Adipocyte (in vitro differentiated cells): Measurements from ENCODE around the gene DENND5A.
"Not testable (repeated sequence)": the region's sequence is repeated elsewhere in the genome, so short reads cannot be mapped to it uniquely, and the experiment has no call there.

ENCODE experiments used
- DNase-seq: peaks from one replicate; pipeline ENCODE4 v3.0.0-alpha.2; 2015; ENCODE audit warnings: low read depth
- H3K27me3 ChIP-seq: replicated peaks from 2 replicates; pipeline ENCODE4 v1.7.0; 2013; ENCODE audit warnings: mild to moderate bottlenecking, low read length, moderate library complexity; ENCODE audit not compliant: control insufficient read depth, insufficient read depth
- H3K36me3 ChIP-seq: 2 replicates; pipeline ENCODE4 v1.7.0; 2013; ENCODE audit warnings: low read length, mild to moderate bottlenecking, moderate library complexity; ENCODE audit not compliant: control insufficient read depth, insufficient read depth, severe bottlenecking
- H3K4me1 ChIP-seq: 2 replicates; pipeline ENCODE4 v1.7.0; 2013; ENCODE audit warnings: mild to moderate bottlenecking, low read length, moderate library complexity; ENCODE audit not compliant: control insufficient read depth, insufficient read depth
- H3K4me3 ChIP-seq: 2 replicates; pipeline ENCODE4 v1.7.0; 2013; ENCODE audit warnings: mild to moderate bottlenecking, low read length, moderate library complexity
- H3K9ac ChIP-seq: 2 replicates; pipeline ENCODE4 v1.7.0; 2013; ENCODE audit warnings: mild to moderate bottlenecking, low read length, moderate library complexity
- H3K9me3 ChIP-seq: 2 replicates; pipeline ENCODE4 v1.7.0; 2013; ENCODE audit warnings: mild to moderate bottlenecking, low read length, moderate library complexity; ENCODE audit not compliant: control insufficient read depth

Gene DENND5A

DNA sequence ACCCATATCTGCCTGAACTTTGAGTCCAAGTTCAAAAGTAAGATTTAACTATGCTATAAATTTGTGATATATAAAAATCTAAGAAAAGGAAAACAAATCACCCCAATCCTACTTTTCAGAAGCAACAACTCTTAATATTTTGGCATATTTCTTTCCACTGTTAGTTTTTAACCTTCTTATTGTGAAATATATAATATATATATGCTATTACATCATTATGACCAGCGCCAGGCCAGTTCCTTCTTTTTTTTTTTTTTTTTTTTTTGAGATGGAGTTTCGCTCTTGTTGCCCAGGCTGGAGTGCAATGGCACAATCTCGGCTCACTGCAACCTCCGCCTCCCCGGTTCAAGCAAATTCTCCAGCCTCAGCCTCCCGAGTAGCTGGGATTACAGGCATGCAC is 103.2 kb downstream of the DENND5A start:
- H3K4me1 ChIP-seq: peaks cover 31% of the 10 kb centered on the region
- H3K4me3 ChIP-seq, DNase-seq, H3K27me3 ChIP-seq, H3K9ac ChIP-seq, H3K9me3 ChIP-seq: not testable (repeated sequence)
- H3K36me3 ChIP-seq: peaks cover 54% of the 10 kb centered on the region

DNA sequence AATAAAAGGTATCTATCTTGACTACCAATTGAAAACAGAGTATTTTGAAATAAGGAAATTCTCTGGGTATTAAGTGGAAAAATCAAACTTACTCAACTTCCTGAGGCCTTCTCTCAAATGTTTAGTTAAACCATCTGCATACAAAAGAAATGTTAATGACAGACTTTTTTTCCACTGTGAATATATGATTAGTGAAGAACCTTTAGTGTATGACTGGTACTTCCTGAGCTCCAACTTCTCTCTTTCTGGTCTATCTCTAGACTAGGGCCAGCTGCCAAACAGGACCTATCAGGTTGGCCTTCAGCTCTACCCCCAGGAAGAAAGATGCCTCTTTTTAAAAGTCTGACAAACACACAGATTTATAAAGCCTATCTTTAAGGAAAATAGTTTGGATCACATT is 105.0 kb downstream of the DENND5A start:
- H3K36me3 ChIP-seq: peaks cover 65% of the 10 kb centered on the region
- peak; percentile 24 for DNase-seq
- H3K27me3 ChIP-seq: no peaks in the 10 kb centered on the region
- no peak overlapping the region for H3K4me3 ChIP-seq
- H3K9ac ChIP-seq: no peak overlapping the region
- H3K9me3 ChIP-seq: no peaks in the 10 kb centered on the region
- H3K4me1 ChIP-seq: peaks cover 31% of the 10 kb centered on the region

DNA sequence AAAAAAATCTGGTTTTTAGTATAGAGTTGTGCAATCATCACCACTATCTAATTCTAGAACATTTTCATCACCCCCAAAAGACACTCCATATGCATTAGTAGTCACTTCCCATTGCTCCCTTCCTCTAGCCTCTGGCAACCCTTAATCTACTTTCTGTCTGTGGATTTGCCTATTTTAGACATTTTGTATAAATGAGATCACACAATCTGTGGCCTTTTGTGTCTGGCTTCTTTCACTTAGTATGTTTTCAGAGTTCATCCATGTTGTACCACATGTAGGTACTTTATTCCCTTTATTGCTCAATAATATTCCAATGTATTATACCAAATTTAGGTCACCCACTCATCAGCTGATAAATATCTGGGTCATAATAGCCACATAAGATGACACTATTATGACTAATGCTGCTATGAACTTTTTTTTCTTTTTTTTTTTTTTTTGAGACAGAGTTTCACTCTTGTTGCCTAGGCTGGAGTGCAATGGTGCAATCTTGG is 106.2 kb downstream of the DENND5A start:
- DNase-seq: peak; percentile 38
- H3K36me3 ChIP-seq: peaks cover 59% of the 10 kb centered on the region
- peaks cover 31% of the 10 kb centered on the region for H3K4me1 ChIP-seq

DNA sequence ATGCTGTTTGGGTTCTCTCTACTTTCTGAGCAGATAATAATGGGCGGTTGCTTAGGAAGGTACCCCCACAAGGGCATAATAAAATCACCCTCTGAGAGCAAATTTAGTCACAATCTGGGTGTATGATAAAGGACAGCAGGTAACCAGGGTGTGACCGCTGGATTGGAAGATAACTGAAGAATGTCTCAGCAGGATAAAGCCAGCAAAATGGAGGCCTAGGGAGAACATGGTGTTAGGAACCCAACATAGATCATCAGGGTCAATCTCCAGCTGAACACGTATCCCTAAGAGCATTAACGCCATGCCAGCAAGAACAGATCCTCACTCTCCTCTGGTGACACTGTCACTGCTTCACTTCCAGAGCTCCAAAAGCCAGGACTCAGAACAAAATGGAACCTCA is 109.2 kb downstream of the DENND5A start:
- Histone ChIP-seq H3K36me3 (peaks cover 69% of the 10 kb centered on the region), H3K4me1 (peaks cover 31% of the 10 kb centered on the region), H3K9me3 (no peaks in the 10 kb centered on the region), H3K27me3 (no peaks in the 10 kb centered on the region), H3K9ac (no peak overlapping the region), H3K4me3 (no peak overlapping the region)
- DNase-seq: no peak

More for the DNA sequence above, 106.2 kb downstream of the DENND5A start:
- Histone ChIP-seq H3K4me3 (no peak overlapping the region), H3K9ac (no peak overlapping the region), H3K9me3 (no peaks in the 10 kb centered on the region), H3K27me3 (no peaks in the 10 kb centered on the region)

DNA sequence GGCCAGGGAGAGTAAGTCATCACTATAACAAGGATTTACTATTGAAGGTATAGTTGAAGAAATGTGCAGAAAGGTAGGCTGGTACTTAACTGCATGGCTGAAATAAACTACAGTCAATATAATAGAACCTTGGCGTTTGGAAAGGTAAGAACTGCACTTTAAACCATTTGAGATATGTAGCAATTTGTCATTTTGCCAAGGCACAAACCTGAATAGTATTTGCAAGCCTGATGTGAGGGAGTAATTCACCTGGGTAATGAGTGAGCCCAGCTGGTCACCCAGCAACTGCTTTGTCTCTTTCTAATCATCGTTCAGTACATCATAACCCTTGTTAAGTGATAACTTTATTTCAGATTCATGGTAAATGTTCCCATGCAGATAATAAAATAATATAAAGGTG is 111.5 kb downstream of the DENND5A start:
- peaks cover 20% of the 10 kb centered on the region for H3K4me1 ChIP-seq
- H3K36me3 ChIP-seq: peaks cover 77% of the 10 kb centered on the region
- H3K9me3 ChIP-seq: no peaks in the 10 kb centered on the region
- no peaks in the 10 kb centered on the region for H3K27me3 ChIP-seq
- no peak overlapping the region for H3K4me3 ChIP-seq
- no peak overlapping the region for H3K9ac ChIP-seq
- DNase-seq: no peak

DNA sequence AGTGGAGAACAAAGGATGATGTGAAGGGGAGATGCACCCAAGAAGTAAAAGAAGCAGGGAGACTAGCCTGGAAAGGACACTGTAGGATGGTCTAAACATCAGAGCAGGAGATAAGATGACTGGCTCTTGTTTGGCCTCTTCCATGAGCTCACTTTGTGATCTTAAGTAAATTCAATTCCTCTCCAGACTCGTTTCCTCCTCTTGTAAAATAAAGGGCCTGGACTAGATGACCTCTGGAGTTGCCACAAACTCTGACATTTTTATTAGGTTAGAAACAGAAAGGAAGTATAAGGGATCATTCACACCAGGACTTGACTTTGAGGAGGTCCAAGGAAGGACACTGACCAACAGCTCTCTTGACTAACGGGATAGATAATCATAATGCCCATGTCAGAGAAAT is 113.5 kb downstream of the DENND5A start:
- peaks cover 81% of the 10 kb centered on the region for H3K36me3 ChIP-seq
- H3K27me3 ChIP-seq: no peaks in the 10 kb centered on the region
- H3K4me3 ChIP-seq: no peak overlapping the region
- H3K4me1 ChIP-seq: peaks cover 18% of the 10 kb centered on the region
- DNase-seq: no peak
- no peak overlapping the region for H3K9ac ChIP-seq
- H3K9me3 ChIP-seq: no peaks in the 10 kb centered on the region

DNA sequence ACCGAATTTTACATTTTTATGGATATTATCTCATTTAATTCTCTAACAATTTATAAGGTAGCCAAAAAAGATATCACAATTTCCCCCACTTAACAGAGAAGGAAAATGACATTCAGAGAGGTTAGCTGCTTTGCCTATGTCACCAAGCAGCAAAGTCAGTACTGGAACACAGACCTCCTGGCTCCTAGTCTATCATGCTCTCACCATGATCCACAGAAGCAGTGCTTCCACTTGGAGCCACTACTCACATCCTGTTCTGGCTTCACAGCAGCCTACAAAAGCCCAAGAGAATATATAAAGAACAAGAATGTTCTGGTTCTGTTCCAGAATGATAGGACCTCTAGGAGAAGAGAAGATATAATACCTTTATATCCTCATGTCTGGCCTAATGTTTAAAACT is 114.2 kb downstream of the DENND5A start:
- peaks cover 81% of the 10 kb centered on the region for H3K36me3 ChIP-seq
- peaks cover 18% of the 10 kb centered on the region for H3K4me1 ChIP-seq
- no peak overlapping the region for H3K9ac ChIP-seq
- no peaks in the 10 kb centered on the region for H3K27me3 ChIP-seq
- DNase-seq: no peak
- H3K4me3 ChIP-seq: no peak overlapping the region
- no peaks in the 10 kb centered on the region for H3K9me3 ChIP-seq

DNA sequence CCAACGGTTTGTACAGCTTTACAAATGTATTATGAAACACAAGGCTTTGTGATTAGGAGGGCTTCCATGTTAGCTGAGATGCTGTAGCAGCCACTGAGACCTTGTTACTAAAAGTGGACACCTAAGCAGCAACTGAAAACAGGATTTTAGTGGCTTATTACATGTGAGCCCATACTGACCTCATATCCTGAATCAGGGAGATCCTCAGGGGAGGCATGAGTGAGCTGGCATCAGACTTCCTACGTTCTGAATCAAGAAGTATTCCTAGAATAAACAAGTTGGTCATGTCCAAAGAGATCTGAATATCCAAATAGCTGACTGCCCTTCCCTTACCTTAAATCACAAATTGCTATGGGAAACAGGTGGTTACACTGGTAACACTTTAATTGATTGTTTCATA is 114.6 kb downstream of the DENND5A start:
- Histone ChIP-seq H3K36me3 (peaks cover 81% of the 10 kb centered on the region), H3K4me1 (peaks cover 18% of the 10 kb centered on the region), H3K27me3 (no peaks in the 10 kb centered on the region), H3K4me3 (no peak overlapping the region), H3K9me3 (no peaks in the 10 kb centered on the region), H3K9ac (no peak overlapping the region)
- DNase-seq: peak; percentile 56

DNA sequence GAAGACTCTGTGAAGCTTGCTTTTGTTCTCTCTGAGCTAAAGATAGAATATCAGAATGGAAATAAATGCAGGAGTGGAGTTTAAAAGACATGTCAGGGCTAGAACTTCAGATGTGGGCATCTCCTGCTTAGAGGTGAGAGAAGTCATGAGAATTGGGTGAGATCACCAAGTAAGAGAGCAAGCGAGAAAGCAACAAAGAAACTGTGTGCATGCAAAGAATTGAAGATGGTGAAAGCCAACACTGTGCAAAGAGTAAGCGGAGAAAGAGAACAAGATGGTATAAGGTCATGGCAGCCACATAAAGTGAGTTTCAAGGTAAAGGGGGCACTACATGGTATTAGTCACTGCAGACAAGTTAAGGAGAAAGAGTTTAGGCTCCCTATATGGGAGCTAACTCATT is 116.4 kb downstream of the DENND5A start:
- peaks cover 18% of the 10 kb centered on the region for H3K4me1 ChIP-seq
- peaks cover 94% of the 10 kb centered on the region for H3K36me3 ChIP-seq
- no peaks in the 10 kb centered on the region for H3K27me3 ChIP-seq
- no peak for DNase-seq
- no peak overlapping the region for H3K9ac ChIP-seq
- H3K4me3 ChIP-seq: no peak overlapping the region
- H3K9me3 ChIP-seq: no peaks in the 10 kb centered on the region

DNA sequence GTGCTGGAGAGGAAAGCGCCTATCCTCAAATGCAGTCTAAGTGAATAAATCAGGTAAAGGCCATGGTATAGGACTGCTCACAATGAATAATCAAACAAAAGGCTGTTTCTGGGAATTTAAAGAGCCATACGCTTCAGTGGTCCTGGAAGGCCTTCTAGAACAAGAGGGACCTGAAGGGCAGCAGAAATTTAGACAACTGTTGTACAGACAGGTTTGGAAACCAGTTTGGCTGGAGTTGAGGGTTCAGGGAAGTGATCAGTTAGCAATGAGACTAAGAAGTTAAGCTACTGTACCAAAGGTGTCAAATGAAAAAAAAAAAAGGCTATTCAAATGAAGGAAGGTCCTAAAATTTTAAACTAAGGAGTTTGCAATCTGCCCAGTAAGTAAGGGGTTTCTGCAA is 117.1 kb downstream of the DENND5A start:
- Histone ChIP-seq H3K9me3 (no peaks in the 10 kb centered on the region), H3K36me3 (peaks cover 95% of the 10 kb centered on the region), H3K9ac (no peak overlapping the region), H3K27me3 (no peaks in the 10 kb centered on the region), H3K4me1 (peaks cover 18% of the 10 kb centered on the region), H3K4me3 (no peak overlapping the region)
- no peak for DNase-seq

DNA sequence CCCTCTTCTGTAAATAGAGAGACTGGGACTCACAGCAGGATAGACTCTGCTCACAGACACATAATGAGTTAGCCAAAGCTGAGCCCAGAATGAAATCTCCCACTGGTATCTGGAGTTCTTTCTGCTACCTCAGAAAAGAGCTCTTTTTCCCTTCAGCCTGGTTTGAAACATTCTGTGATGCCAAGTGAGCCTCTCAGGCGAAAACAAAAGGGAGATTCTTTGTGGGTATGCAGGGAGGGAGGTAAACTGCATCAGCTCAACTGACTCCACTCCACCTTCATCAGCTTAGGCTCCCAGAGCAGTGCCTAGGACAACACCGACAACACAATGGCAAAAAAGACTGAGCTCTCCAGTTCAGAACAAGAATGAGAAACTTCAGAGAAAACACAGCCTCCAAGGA is 118.7 kb downstream of the DENND5A start:
- Histone ChIP-seq H3K9me3 (no peaks in the 10 kb centered on the region), H3K36me3 (peaks cover 100% of the 10 kb centered on the region)

DNA sequence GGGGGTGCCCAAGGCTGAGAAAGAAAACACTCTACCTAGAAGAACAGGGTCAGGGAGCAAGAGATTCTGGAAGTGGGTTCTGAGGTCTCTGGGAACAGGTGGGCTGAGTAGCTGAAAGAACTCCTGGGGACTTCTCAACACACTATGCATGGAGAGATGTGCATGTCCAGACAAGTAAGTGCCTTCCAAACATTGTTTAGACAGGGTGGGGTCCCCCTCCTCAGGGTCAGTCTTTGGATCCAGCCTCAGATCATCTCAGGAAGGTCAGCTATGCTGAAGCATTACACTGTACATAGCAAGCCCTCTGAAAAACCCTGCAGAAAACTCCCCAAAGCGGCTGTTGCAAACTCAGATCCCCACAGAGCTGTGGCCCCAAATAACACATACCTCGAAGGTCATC is 119.9 kb downstream of the DENND5A start:
- Histone ChIP-seq H3K36me3 (peaks cover 100% of the 10 kb centered on the region), H3K4me1 (peaks cover 5% of the 10 kb centered on the region), H3K4me3 (no peak overlapping the region), H3K9ac (no peak overlapping the region), H3K9me3 (no peaks in the 10 kb centered on the region), H3K27me3 (no peaks in the 10 kb centered on the region)
- no peak for DNase-seq

More for the DNA sequence above, 118.7 kb downstream of the DENND5A start:
- DNase-seq: no peak
- H3K4me3 ChIP-seq: no peak overlapping the region
- no peaks in the 10 kb centered on the region for H3K27me3 ChIP-seq
- H3K9ac ChIP-seq: no peak overlapping the region
- peaks cover 17% of the 10 kb centered on the region for H3K4me1 ChIP-seq
